H1 (cell line): ENCODE results near the gene SHLD2. TPM values are rescaled to one million over a fixed set of nuclear protein-coding genes. Genes with fewer than 3 reads are reported as not detected.

Experiments used
- ASH2L ChIP-seq: fragments of 200-600, 300-600 bp; sonication (generic); IDR thresholded peaks from one replicate; pipeline ENCODE4 v1.7.1; 2017; ENCODE audit warnings: low read length
- KDM1A ChIP-seq: fragments of 200-600, 300-600 bp; sonication (generic); IDR thresholded peaks from 2 replicates; pipeline ENCODE4 v1.7.1; 2016; ENCODE audit warnings: mild to moderate bottlenecking, low read length, borderline replicate concordance
- MAX ChIP-seq: IDR thresholded peaks from 2 replicates; pipeline ENCODE4 v1.6.1; 2012; ENCODE audit warnings: inconsistent platforms
- SIN3A ChIP-seq, 2 experiments: IDR thresholded peaks in 1 of 2; conservative IDR thresholded peaks in 1 of 2; 2 replicates each; pipeline ENCODE4 v1.6.1; 2011 to 2012; ENCODE audit warnings: low read length in 2 of 2, improper control_type of control experiment in 1 of 2, low read depth in 1 of 2, mild to moderate bottlenecking in 1 of 2
- YY1 ChIP-seq: IDR thresholded peaks from 2 replicates; pipeline ENCODE4 v1.6.1; 2011; ENCODE audit warnings: low read depth, mild to moderate bottlenecking, low read length
- polyA plus RNA-seq, 7 experiments: library from polyadenylated mRNA; depleted of rRNA in 3 of 7; stranded (reverse) in 5 of 7; unstranded in 2 of 7; fragments of >200 nt in 5 of 7; fragments of 200-250 nt in 2 of 7; gene quantifications; 1 replicate in 5 of 7; 2 replicates in 1 of 7; 4 replicates in 1 of 7; pipeline versions ENCODE4 v1.2.1 to v1.2.3, GENCODE V29; 2011 to 2013; ENCODE audit warnings: missing spikeins in 2 of 7, mixed read lengths in 2 of 7
- total RNA-seq: library from RNA; stranded (reverse); fragmentation: NEBNext Ultra II Directional; extraction: Animal tissue kit (Norgen Biotek cat#: 25700); gene quantifications from 2 replicates; pipeline ENCODE4 v1.2.1, GENCODE V29; 2021
- TF ChIP-seq, protein P1 (sequence below): IDR thresholded peaks from 2 replicates; pipeline ENCODE4 v1.6.1; 2012; ENCODE audit warnings: inconsistent platforms

The SHLD2 gene
- total and polyA plus RNA-seq, 2 of the 8 experiments (the other 6 are each of a cell fraction or from before 2014, with no cell fraction given), result 7.9 to 32.4 TPM

DNA sequence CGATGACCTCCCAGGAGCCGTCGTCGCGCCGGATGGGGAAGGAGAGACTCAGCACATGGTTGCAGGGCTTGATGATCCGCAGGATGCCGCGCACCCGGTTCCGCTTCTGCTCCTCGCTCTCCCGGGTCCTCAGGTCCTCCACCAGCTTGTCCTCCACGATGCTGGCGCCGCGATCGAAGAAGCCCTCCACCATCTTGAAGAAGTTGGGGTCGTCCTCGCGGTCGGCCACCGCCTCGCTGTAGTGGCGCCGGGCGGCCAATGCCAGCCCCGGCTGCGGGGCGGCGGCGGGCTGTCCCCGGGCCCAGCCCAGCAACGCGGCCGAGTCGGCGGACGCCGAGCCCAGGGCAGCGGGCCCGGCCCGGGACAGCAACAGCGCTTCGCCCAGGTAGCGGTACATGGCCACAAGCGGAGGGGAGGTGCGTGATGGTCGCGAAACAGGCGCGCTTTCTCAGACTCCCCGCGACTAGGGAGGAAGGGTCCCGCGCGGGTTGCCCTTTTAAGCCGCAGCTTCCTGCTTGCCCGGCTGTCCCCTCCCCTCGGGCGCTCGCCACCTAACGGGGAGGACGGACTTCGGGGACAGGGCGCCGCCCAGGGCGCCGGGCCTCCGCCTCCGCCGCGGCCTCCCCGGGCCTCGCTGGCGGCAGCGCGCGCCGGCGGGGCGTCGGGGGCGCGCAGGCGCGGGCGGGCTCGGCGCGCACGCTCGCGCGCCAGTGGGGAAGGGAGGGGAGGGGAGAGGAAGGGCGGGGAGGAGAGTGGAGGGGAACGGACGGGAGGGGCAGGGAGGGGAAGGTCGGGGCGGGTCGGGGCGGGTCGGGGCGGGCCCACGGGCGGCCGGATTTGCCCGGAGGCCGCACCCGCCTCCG is at the start of gene SHLD2, which contains the start of gene GLUD1 (continued):
- TF ChIP-seq SIN3A (conservative IDR thresholded peaks at IDR 0.05 in 1 of 2, IDR thresholded peaks at IDR 0.05 in 1 of 2; ENCODE audit: low read depth in 1 of 2, low read length in 2 of 2) (no peak), YY1 (0 out of 2 replicates have a peak, but pooled peaks have one; percentile 32), KDM1A (no peak), MAX (peak; percentile 83), ASH2L (peak; percentile 48)
- TF ChIP-seq, protein P1, sequence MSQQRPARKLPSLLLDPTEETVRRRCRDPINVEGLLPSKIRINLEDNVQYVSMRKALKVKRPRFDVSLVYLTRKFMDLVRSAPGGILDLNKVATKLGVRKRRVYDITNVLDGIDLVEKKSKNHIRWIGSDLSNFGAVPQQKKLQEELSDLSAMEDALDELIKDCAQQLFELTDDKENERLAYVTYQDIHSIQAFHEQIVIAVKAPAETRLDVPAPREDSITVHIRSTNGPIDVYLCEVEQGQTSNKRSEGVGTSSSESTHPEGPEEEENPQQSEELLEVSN, result peak; percentile 84
